ENCODE measurements around the gene ZNF3. TPM values are rescaled to one million over a fixed set of nuclear protein-coding genes. Genes with fewer than 3 reads are reported as not detected.

Gene ZNF3
- total and polyA plus RNA-seq, 11 donors, result 11.2 to 21.2 (median 14.3) TPM

GRCh38 chr7:100061518-100062193 is 19.9 kb downstream of the ZNF3 start:
- H3K4me1 ChIP-seq, result peaks cover 0 to 17% (median 9%) of the 10 kb centered on the region in 12 donors
- DNase-seq (no peak), ATAC-seq (no peak)
- H3K27me3 ChIP-seq, result no peaks in the 10 kb centered on the region
- TF ChIP-seq CTCF (IDR thresholded peaks at IDR 0.05) (no peak), POLR2A (IDR thresholded peaks at IDR 0.05) (no peak)
- H3K9me3 ChIP-seq, result no peaks in the 10 kb centered on the region
- WGBS, 4 donors, result 91 to 93% (median 92%) methylated on average over 11 of the region's 11 CpGs
- no peak overlapping the region for H3K4me3 ChIP-seq
- no peak overlapping the region for H3K27ac ChIP-seq
- H3K36me3 ChIP-seq, result peaks cover 0 to 88% (median 79%) of the 10 kb centered on the region in 9 donors
- intact Hi-C loops (cut with DNase I), result no loop called here

DNA sequence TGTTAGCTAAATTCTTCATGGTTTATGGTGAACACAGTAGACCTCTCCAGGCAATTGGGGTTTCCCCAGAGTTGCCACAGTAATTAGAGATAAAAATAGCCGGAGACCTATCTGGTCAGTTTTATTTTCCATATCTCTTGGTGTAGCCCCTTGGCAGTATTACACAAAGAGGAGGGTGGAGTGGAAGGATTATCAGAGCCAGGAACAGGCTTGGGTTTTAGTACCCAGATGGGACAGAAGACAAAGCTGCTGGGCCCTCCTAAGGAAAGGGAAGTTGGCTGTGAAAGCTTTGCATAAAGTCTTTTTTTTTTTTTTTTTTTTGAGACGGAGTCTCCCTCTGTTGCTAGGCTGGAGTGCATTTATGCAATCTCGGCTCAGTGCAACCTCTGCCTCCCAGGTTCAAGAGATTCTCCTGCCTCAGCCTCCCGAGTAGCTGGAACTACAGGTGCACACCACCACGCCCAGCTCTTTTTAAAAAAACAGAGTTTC is 22.2 kb downstream of the ZNF3 start:
- H3K27ac ChIP-seq, result no peak overlapping the region
- no peaks in the 10 kb centered on the region for H3K4me1 ChIP-seq
- H3K27me3 ChIP-seq, result no peaks in the 10 kb centered on the region
- ATAC-seq (no peak), DNase-seq (no peak)
- no peaks in the 10 kb centered on the region for H3K9me3 ChIP-seq
- TF ChIP-seq CTCF (IDR thresholded peaks at IDR 0.05), result no peak
- no peak for TF ChIP-seq POLR2A (IDR thresholded peaks at IDR 0.05)
- peaks cover 0 to 87% (median 69%) of the 10 kb centered on the region in 9 donors for H3K36me3 ChIP-seq
- no peak overlapping the region for H3K4me3 ChIP-seq
- 79 to 83% (median 81%) methylated on average over 5 of the region's 5 CpGs for WGBS, 4 donors
- intact Hi-C loops (cut with DNase I), result loop anchor here in 4 of 10 donors (10.0 kb wide), 2 partner anchors 64 to 144 kb away; partner anchors contain the start of gene TRIM4 (in 2 of the 4)

DNA sequence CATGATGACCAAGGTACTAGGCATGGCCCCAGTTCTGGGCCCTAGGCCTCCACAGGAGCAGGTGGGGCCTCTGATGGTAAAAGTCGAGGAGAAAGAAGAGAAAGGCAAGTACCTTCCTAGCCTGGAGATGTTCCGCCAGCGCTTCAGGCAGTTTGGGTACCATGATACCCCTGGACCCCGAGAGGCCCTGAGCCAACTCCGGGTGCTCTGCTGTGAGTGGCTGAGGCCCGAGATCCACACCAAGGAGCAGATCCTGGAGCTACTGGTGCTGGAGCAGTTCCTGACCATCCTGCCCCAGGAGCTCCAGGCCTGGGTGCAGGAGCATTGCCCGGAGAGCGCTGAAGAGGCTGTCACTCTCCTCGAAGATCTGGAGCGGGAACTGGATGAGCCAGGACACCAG is 24.5 kb downstream of the ZNF3 start:
- intact Hi-C loops (cut with DNase I), result loop anchor here in 4 of 10 donors (10.0 kb wide), 2 partner anchors 62 to 142 kb away; partner anchors contain the start of gene TRIM4 (in 2 of the 4)
- peaks cover 0 to 69% (median 50%) of the 10 kb centered on the region in 9 donors for H3K36me3 ChIP-seq
- WGBS, 4 donors, result 92 to 96% (median 95%) methylated on average over 9 to 10 of the region's 10 CpGs

More for the DNA sequence above, 24.5 kb downstream of the ZNF3 start:
- Histone ChIP-seq H3K4me3 (no peak overlapping the region), H3K4me1 (peaks cover 0 to 4% (median 0%) of the 10 kb centered on the region in 12 donors), H3K27me3 (no peaks in the 10 kb centered on the region), H3K27ac (no peak overlapping the region), H3K9me3 (no peaks in the 10 kb centered on the region)
- DNase-seq (no peak), ATAC-seq (no peak)
- TF ChIP-seq POLR2A (IDR thresholded peaks at IDR 0.05) (no peak), CTCF (IDR thresholded peaks at IDR 0.05) (no peak)
